Measurements from ENCODE around the gene CPT1C. TPM values are rescaled to one million over a fixed set of nuclear protein-coding genes. Genes with fewer than 3 reads are reported as not detected.

Gene CPT1C
- total and polyA plus RNA-seq, 2 donors (not counting 1 experiment from before 2014, with no cell fraction given), result 0.30 to 1.7 TPM

DNA sequence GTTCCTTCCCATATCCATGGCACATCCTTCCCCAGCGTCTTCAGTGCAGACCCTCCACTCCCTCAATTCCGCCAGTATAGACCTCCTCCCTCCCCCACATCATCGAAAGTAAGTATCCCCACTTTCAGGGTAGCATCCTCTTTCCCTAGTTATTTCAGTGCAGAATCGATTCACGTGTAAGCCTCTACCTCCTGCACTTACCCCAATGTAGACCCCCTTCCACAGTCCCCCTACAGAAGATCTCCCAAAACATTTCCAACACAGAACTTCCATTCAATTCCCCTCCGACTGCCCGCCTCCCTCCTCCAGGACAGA is 25.9 kb upstream of the CPT1C start:
- DNase-seq, result no peak
- intact Hi-C loops (cut with micrococcal nuclease), result loop anchor here (1.0 kb wide), 3 partner anchors 11 to 75 kb away; partner anchors contain the start of gene RRAS

More for the DNA sequence above, 25.9 kb upstream of the CPT1C start:
- H3K9ac ChIP-seq (ENCODE audit: low read length), result peak overlapping the region; percentile 88
- no peaks in the 10 kb centered on the region for H3K9me3 ChIP-seq (ENCODE audit: control extremely low read depth in 1 of 3, control insufficient read depth in 2 of 3, insufficient read depth in 1 of 3, low read length in 2 of 3)
- Mint-ChIP-seq H3K27me3 (no peaks in the 10 kb centered on the region), H3K9me3 (ENCODE audit: insufficient read depth) (no peaks in the 10 kb centered on the region), H3K27ac (peak overlapping the region; percentile 94), H3K4me3 (peak overlapping the region; percentile 95), H3K4me1 (peaks cover 37% of the 10 kb centered on the region)
- H2AFZ ChIP-seq (ENCODE audit: insufficient read depth, low read depth, low read length, poor library complexity, severe bottlenecking), result peak overlapping the region; percentile 95
- H3K27ac ChIP-seq (ENCODE audit: low read length in 2 of 2), result peak overlapping the region; percentile 59 to 73
- ATAC-seq (ENCODE audit: low read depth), result no peak
- ChIA-PET POLR2A (interaction anchor here (0.6 to 2.6 kb wide), 13 partner anchors 9 to 855 kb away, joined by 3 to 19 read pairs (median 5); partner anchors contain the start of genes PRMT1, PRR12, PRRG2 and RRAS), CTCF (interaction anchor here (0.6 to 2.3 kb wide), 13 partner anchors 8 to 424 kb away, joined by 3 to 8 read pairs (median 5); partner anchors contain the start of genes PRMT1, RRAS and SCAF1)
- no peaks in the 10 kb centered on the region for H3K27me3 ChIP-seq (replicated peaks in 1 of 4; ENCODE audit: control extremely low read depth in 1 of 4, control insufficient read depth in 3 of 4, insufficient read depth in 4 of 4, low read length in 3 of 4)
- H4K20me1 ChIP-seq (ENCODE audit: control insufficient read depth, insufficient read depth, low read length, poor library complexity, severe bottlenecking), result peaks cover 49% of the 10 kb centered on the region
- WGBS (ENCODE audit: insufficient coverage), result 1% methylated on average over 7 of the region's 7 CpGs
- peak overlapping the region; percentile 71 to 99 (median 94) for H3K4me3 ChIP-seq (ENCODE audit: control extremely low read depth in 1 of 5, extremely low read depth in 1 of 5, insufficient read depth in 1 of 5, low read depth in 2 of 5, low read length in 4 of 5)
- H3K36me3 ChIP-seq (replicated peaks in 1 of 2; ENCODE audit: control extremely low read depth in 1 of 2, control insufficient read depth in 1 of 2, extremely low read depth in 1 of 2, insufficient read depth in 2 of 2, low read length in 1 of 2), result peaks cover 3 to 28% of the 10 kb centered on the region in 2 experiments
- peaks cover 16 to 30% of the 10 kb centered on the region in 2 donors for H3K4me1 ChIP-seq (ENCODE audit: control insufficient read depth in 2 of 2, insufficient read depth in 2 of 2, low read length in 2 of 2)
- peaks cover 42% of the 10 kb centered on the region for H3K79me2 ChIP-seq (ENCODE audit: control insufficient read depth, insufficient read depth, low read length)
- H3K4me2 ChIP-seq (replicated peaks; ENCODE audit: low read depth, low read length, poor library complexity, severe bottlenecking), result peak overlapping the region; percentile 98
- TF ChIP-seq, protein P1, sequence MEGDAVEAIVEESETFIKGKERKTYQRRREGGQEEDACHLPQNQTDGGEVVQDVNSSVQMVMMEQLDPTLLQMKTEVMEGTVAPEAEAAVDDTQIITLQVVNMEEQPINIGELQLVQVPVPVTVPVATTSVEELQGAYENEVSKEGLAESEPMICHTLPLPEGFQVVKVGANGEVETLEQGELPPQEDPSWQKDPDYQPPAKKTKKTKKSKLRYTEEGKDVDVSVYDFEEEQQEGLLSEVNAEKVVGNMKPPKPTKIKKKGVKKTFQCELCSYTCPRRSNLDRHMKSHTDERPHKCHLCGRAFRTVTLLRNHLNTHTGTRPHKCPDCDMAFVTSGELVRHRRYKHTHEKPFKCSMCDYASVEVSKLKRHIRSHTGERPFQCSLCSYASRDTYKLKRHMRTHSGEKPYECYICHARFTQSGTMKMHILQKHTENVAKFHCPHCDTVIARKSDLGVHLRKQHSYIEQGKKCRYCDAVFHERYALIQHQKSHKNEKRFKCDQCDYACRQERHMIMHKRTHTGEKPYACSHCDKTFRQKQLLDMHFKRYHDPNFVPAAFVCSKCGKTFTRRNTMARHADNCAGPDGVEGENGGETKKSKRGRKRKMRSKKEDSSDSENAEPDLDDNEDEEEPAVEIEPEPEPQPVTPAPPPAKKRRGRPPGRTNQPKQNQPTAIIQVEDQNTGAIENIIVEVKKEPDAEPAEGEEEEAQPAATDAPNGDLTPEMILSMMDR (IDR thresholded peaks at IDR 0.05), result no peak
- TF ChIP-seq EZH2 (IDR thresholded peaks at IDR 0.05; ENCODE audit: borderline replicate concordance, insufficient read depth, low read depth, low read length, poor library complexity, severe bottlenecking), result no peak
